ENCODE measurements around the gene KRT23. TPM values are rescaled to one million over a fixed set of nuclear protein-coding genes. Genes with fewer than 3 reads are reported as not detected.

KRT23 gene
- total RNA-seq, 1 donor from 2014 or later, result 0.60 TPM

DNA sequence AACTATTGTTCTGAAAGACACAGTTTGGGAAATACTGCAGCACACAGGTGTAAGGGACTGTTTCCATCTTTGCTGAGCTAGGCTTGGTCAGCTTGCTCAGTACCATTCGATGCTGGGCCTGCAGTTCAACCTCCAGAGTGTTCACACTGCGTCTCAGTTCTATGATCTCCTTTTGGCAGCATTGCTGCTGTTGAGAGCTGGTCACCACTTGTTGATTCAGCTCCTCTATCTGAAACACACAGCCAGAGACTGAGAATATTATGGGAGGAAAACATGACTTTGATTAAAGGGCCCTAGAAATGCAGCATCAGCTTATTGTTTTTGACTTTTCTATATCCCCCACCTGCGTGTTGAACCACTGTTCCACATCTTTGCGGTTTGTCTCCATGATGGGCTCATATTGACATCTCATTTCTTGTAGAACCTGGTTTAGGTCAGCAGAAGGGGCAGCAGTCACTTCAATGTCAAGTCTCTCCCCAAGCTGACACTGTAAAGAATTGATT is 24.7 kb upstream of the KRT23 start:
- Mint-ChIP-seq H3K4me1 (no peaks in the 10 kb centered on the region), H3K4me3 (no peak overlapping the region), H3K9me3 (no peaks in the 10 kb centered on the region), H3K27me3 (ENCODE audit: insufficient read depth, low read depth) (no peaks in the 10 kb centered on the region), H3K36me3 (no peaks in the 10 kb centered on the region), H3K27ac (no peak overlapping the region)
- H3F3A ChIP-seq (ENCODE audit: low read depth), result no peaks in the 10 kb centered on the region
- H3K4me2 ChIP-seq, result no peak overlapping the region
- no peaks in the 10 kb centered on the region for H3K9me3 ChIP-seq (ENCODE audit: low read depth)
- no peak for DNase-seq (ENCODE audit: low spot score)
- TF ChIP-seq EZH2 (IDR thresholded peaks at IDR 0.05) (no peak), EZH2phosphoT487 (IDR thresholded peaks at IDR 0.05) (no peak)
- TF ChIP-seq, protein P1, sequence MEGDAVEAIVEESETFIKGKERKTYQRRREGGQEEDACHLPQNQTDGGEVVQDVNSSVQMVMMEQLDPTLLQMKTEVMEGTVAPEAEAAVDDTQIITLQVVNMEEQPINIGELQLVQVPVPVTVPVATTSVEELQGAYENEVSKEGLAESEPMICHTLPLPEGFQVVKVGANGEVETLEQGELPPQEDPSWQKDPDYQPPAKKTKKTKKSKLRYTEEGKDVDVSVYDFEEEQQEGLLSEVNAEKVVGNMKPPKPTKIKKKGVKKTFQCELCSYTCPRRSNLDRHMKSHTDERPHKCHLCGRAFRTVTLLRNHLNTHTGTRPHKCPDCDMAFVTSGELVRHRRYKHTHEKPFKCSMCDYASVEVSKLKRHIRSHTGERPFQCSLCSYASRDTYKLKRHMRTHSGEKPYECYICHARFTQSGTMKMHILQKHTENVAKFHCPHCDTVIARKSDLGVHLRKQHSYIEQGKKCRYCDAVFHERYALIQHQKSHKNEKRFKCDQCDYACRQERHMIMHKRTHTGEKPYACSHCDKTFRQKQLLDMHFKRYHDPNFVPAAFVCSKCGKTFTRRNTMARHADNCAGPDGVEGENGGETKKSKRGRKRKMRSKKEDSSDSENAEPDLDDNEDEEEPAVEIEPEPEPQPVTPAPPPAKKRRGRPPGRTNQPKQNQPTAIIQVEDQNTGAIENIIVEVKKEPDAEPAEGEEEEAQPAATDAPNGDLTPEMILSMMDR (IDR thresholded peaks at IDR 0.05), result no peak
- no peaks in the 10 kb centered on the region for H3K4me1 ChIP-seq
- H3K27me3 ChIP-seq, result no peaks in the 10 kb centered on the region
- H3K4me3 ChIP-seq, result no peak overlapping the region
- H3K9ac ChIP-seq, result no peak overlapping the region
- H2AFZ ChIP-seq (replicated peaks), result no peak overlapping the region
- no peak overlapping the region for H3K27ac ChIP-seq
- no peaks in the 10 kb centered on the region for H4K20me1 ChIP-seq (ENCODE audit: low read depth)
- H3K79me2 ChIP-seq (ENCODE audit: low read depth), result no peaks in the 10 kb centered on the region
- H3K36me3 ChIP-seq, result no peaks in the 10 kb centered on the region

DNA sequence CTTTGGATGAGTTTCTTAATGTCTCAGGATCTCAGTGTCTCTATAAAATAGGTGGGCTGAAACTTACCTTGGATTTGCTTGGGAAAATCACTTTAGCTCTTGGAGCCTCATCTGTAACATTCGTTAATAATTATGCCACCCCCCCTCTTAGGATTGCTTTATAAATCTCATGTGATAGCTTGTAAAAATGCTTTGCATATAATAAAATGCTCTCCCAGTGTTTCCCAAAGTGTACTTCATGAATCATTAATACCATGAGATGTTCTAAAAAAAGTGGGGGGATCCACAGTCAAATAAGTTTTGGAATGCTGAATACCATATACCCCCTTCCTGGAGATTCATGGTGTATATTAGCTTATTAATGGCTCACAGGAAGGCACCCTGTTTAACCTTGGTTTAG is 24.1 kb upstream of the KRT23 start:
- no peaks in the 10 kb centered on the region for H3K79me2 ChIP-seq (ENCODE audit: low read depth)
- H3K27ac ChIP-seq, result no peak overlapping the region
- H2AFZ ChIP-seq (replicated peaks), result no peak overlapping the region
- no peaks in the 10 kb centered on the region for H3K9me3 ChIP-seq (ENCODE audit: low read depth)
- H3K9me3 Mint-ChIP-seq, result no peaks in the 10 kb centered on the region
- TF ChIP-seq EZH2phosphoT487 (IDR thresholded peaks at IDR 0.05), result no peak
- no peak for TF ChIP-seq EZH2 (IDR thresholded peaks at IDR 0.05)
- TF ChIP-seq, protein P1 (IDR thresholded peaks at IDR 0.05), result no peak
- no peaks in the 10 kb centered on the region for H3K27me3 ChIP-seq
- H3K4me3 Mint-ChIP-seq, result no peak overlapping the region
- no peak overlapping the region for H3K4me3 ChIP-seq
- no peak overlapping the region for H3K27ac Mint-ChIP-seq
- no peaks in the 10 kb centered on the region for H3K27me3 Mint-ChIP-seq (ENCODE audit: insufficient read depth, low read depth)
- no peaks in the 10 kb centered on the region for H4K20me1 ChIP-seq (ENCODE audit: low read depth)
- H3K36me3 ChIP-seq, result no peaks in the 10 kb centered on the region
- H3K36me3 Mint-ChIP-seq, result no peaks in the 10 kb centered on the region
- no peaks in the 10 kb centered on the region for H3K4me1 ChIP-seq
- H3K4me2 ChIP-seq, result no peak overlapping the region
- H3F3A ChIP-seq (ENCODE audit: low read depth), result no peaks in the 10 kb centered on the region
- no peak for DNase-seq (ENCODE audit: low spot score)
- no peak overlapping the region for H3K9ac ChIP-seq
- H3K4me1 Mint-ChIP-seq, result no peaks in the 10 kb centered on the region

DNA sequence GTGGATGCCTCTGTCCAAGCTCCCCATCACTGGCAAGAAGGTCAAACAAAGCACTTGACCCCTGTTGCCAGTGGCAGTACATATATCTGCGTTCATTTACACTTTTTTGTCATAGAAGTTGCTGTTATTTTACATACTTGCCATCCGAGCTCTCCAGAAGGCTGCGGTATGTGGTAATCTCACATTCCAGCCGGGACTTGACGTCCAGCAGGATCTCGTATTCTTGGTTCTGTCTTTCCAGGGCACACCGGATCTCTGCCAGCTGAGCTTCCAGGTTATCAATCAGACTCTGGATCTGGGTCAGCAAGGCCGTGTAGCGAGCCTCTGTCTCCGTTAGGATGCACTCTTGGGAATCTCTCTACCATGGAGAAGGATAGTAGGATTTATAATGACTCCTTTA is 22.7 kb upstream of the KRT23 start:
- no peaks in the 10 kb centered on the region for H3K4me1 Mint-ChIP-seq
- Histone ChIP-seq H3K36me3 (no peaks in the 10 kb centered on the region), H3K9ac (no peak overlapping the region), H3K4me3 (no peak overlapping the region), H2AFZ (replicated peaks) (no peak overlapping the region), H3F3A (ENCODE audit: low read depth) (no peaks in the 10 kb centered on the region), H4K20me1 (ENCODE audit: low read depth) (no peaks in the 10 kb centered on the region), H3K4me2 (no peak overlapping the region), H3K4me1 (no peaks in the 10 kb centered on the region), H3K27ac (no peak overlapping the region), H3K9me3 (ENCODE audit: low read depth) (no peaks in the 10 kb centered on the region), H3K27me3 (no peaks in the 10 kb centered on the region), H3K79me2 (ENCODE audit: low read depth) (no peaks in the 10 kb centered on the region)
- TF ChIP-seq EZH2phosphoT487 (IDR thresholded peaks at IDR 0.05) (no peak), EZH2 (IDR thresholded peaks at IDR 0.05) (no peak)
- TF ChIP-seq, protein P1 (IDR thresholded peaks at IDR 0.05), result no peak
- no peak overlapping the region for H3K4me3 Mint-ChIP-seq
- H3K27ac Mint-ChIP-seq, result no peak overlapping the region
- H3K9me3 Mint-ChIP-seq, result no peaks in the 10 kb centered on the region
- H3K27me3 Mint-ChIP-seq (ENCODE audit: insufficient read depth, low read depth), result no peaks in the 10 kb centered on the region
- DNase-seq (ENCODE audit: low spot score), result no peak
- H3K36me3 Mint-ChIP-seq, result no peaks in the 10 kb centered on the region

All from neural progenitor cell (in vitro differentiated cells).